ENCODE data around the gene BNC2. TPM values are rescaled to one million over a fixed set of nuclear protein-coding genes. Genes with fewer than 3 reads are reported as not detected.

The BNC2 gene
- polyA plus RNA-seq, 4 donors: 0.81 to 11.1 (median 1.3) TPM; not detected in 1

DNA sequence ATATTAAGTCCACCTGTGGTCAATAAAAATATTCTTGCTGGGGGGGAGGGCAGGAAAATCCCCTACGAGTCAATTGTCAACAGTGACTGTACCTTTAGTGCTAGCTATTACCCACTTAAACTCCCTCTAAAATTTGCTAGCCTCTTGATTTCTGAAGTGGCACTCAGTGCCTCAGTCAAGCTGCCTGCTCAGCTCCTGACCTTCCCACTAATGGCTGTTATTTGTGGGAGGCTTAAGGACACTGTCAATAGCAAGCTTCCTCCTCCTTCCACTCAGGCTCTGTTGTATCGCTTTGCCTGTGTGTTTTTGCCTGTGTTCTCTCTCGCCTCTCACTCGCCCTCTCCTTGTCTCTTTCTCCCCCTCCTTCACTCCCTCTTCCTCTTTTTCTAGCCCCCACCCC, 140.8 kb downstream of the BNC2 start:
- Histone ChIP-seq H3K4me3 (ENCODE audit: low read depth in 1 of 3, low read length in 3 of 3) (no peak overlapping the region), H3K27ac (ENCODE audit: low read depth in 1 of 3, low read length in 2 of 3) (no peak overlapping the region), H3K9me3 (ENCODE audit: control insufficient read depth in 2 of 2, insufficient read depth in 1 of 2, low read depth in 1 of 2, low read length in 1 of 2) (no peaks in the 10 kb centered on the region), H3K36me3 (ENCODE audit: control insufficient read depth in 3 of 3, insufficient read depth in 2 of 3, low read depth in 1 of 3, low read length in 3 of 3) (no peaks in the 10 kb centered on the region), H3K4me1 (ENCODE audit: control insufficient read depth in 3 of 3, insufficient read depth in 2 of 3, low read depth in 1 of 3, low read length in 2 of 3) (peaks cover 0 to 2% (median 0%) of the 10 kb centered on the region in 3 donors), H3K27me3 (ENCODE audit: control insufficient read depth in 3 of 3, insufficient read depth in 3 of 3, low read length in 3 of 3) (peaks cover 0 to 30% (median 6%) of the 10 kb centered on the region in 3 donors)
- 41 to 59% (median 46%) methylated on average over 4 of the region's 4 CpGs for WGBS, 3 donors
- no peak for DNase-seq
- no peak for FAIRE-seq

- no peak for DNase-seq
- no peak for FAIRE-seq
- peaks cover 0 to 30% (median 6%) of the 10 kb centered on the region in 3 donors for H3K27me3 ChIP-seq (ENCODE audit: control insufficient read depth in 3 of 3, insufficient read depth in 3 of 3, low read length in 3 of 3)
- H3K36me3 ChIP-seq (ENCODE audit: control insufficient read depth in 3 of 3, insufficient read depth in 2 of 3, low read depth in 1 of 3, low read length in 3 of 3): no peaks in the 10 kb centered on the region
- H3K4me1 ChIP-seq (ENCODE audit: control insufficient read depth in 3 of 3, insufficient read depth in 2 of 3, low read depth in 1 of 3, low read length in 2 of 3): peaks cover 0 to 2% (median 0%) of the 10 kb centered on the region in 3 donors
- 66 to 78% (median 69%) methylated on average over 3 of the region's 3 CpGs for WGBS, 3 donors
- no peaks in the 10 kb centered on the region for H3K9me3 ChIP-seq (ENCODE audit: control insufficient read depth in 2 of 2, insufficient read depth in 1 of 2, low read depth in 1 of 2, low read length in 1 of 2)
- H3K4me3 ChIP-seq (ENCODE audit: low read depth in 1 of 3, low read length in 3 of 3): no peak overlapping the region
- H3K27ac ChIP-seq (ENCODE audit: low read depth in 1 of 3, low read length in 2 of 3): no peak overlapping the region
These were observed 142.3 kb downstream of the BNC2 start for GRCh38 chr9:16728137-16728508.

GRCh38 chr9:16727452-16728136, 142.9 kb downstream of the BNC2 start:
- H3K4me1 ChIP-seq (ENCODE audit: control insufficient read depth in 3 of 3, insufficient read depth in 2 of 3, low read depth in 1 of 3, low read length in 2 of 3): peaks cover 0 to 2% (median 0%) of the 10 kb centered on the region in 3 donors
- H3K27me3 ChIP-seq (ENCODE audit: control insufficient read depth in 3 of 3, insufficient read depth in 3 of 3, low read length in 3 of 3): peaks cover 0 to 30% (median 6%) of the 10 kb centered on the region in 3 donors
- no peak for FAIRE-seq
- H3K36me3 ChIP-seq (ENCODE audit: control insufficient read depth in 3 of 3, insufficient read depth in 2 of 3, low read depth in 1 of 3, low read length in 3 of 3): no peaks in the 10 kb centered on the region
- no peaks in the 10 kb centered on the region for H3K9me3 ChIP-seq (ENCODE audit: control insufficient read depth in 2 of 2, insufficient read depth in 1 of 2, low read depth in 1 of 2, low read length in 1 of 2)
- WGBS, 3 donors: 30 to 42% (median 35%) methylated on average over 7 of the region's 7 CpGs
- peak in 1 of 2 donors; percentile 14 for DNase-seq
- peak overlapping the region in 2 of 3 donors; percentile 33 to 51 for H3K4me3 ChIP-seq (ENCODE audit: low read depth in 1 of 3, low read length in 3 of 3)
- H3K27ac ChIP-seq (ENCODE audit: low read depth in 1 of 3, low read length in 2 of 3): peak overlapping the region in 1 of 3 donors; percentile 77

DNA sequence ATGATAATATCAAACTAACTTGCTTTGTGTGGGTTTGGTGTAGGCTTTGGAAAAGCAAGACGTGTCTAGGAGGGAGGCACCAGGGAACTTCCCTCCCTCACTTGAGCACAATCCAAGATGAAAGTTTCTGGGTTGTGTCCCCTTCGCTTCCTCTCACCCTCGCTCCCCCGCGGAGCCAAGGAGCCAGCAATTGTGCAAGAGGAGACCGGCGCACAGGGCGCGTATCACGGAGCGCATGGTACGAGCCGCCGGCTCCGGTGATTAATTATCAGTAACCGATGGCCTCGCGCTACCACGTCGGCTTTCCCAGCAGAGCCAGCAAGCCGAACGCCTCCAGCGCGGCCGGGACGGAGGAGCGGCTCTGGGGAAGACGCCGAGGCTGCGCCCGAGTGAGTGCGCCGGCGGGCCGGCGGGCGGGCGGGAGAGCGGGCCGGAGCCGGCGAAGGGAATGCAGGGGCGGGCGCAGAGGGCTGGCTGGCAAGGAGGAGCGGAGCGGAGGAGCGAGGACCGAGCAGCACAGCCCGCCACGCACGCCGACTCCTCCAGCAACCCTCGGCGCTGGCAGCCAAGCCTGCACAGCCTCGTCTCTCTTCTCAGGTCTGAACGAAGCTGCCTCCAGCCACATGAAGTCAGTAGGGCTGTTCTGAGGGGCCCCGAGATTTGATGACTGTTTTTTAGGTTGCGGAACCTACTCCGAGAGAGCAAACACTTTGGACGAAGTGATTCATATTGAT, 143.6 kb downstream of the BNC2 start:
- Histone ChIP-seq H3K27ac (ENCODE audit: low read depth in 1 of 3, low read length in 2 of 3) (peak overlapping the region in 2 of 3 donors; percentile 49 to 77), H3K36me3 (ENCODE audit: control insufficient read depth in 3 of 3, insufficient read depth in 2 of 3, low read depth in 1 of 3, low read length in 3 of 3) (no peaks in the 10 kb centered on the region), H3K27me3 (ENCODE audit: control insufficient read depth in 3 of 3, insufficient read depth in 3 of 3, low read length in 3 of 3) (peaks cover 0 to 33% (median 6%) of the 10 kb centered on the region in 3 donors), H3K4me3 (ENCODE audit: low read depth in 1 of 3, low read length in 3 of 3) (peak overlapping the region; percentile 19 to 51 (median 33)), H3K9me3 (ENCODE audit: control insufficient read depth in 2 of 2, insufficient read depth in 1 of 2, low read depth in 1 of 2, low read length in 1 of 2) (no peaks in the 10 kb centered on the region), H3K4me1 (ENCODE audit: control insufficient read depth in 3 of 3, insufficient read depth in 2 of 3, low read depth in 1 of 3, low read length in 2 of 3) (peaks cover 0 to 2% (median 0%) of the 10 kb centered on the region in 3 donors)
- peak; percentile 13 to 81 for DNase-seq
- no peak for FAIRE-seq
- 1 to 3% (median 1%) methylated on average over 46 to 60 of the region's 60 CpGs for WGBS, 3 donors

- Histone ChIP-seq H3K9me3 (ENCODE audit: control insufficient read depth in 2 of 2, insufficient read depth in 1 of 2, low read depth in 1 of 2, low read length in 1 of 2) (no peaks in the 10 kb centered on the region), H3K4me3 (ENCODE audit: low read depth in 1 of 3, low read length in 3 of 3) (no peak overlapping the region), H3K36me3 (ENCODE audit: control insufficient read depth in 3 of 3, insufficient read depth in 2 of 3, low read depth in 1 of 3, low read length in 3 of 3) (no peaks in the 10 kb centered on the region), H3K4me1 (ENCODE audit: control insufficient read depth in 3 of 3, insufficient read depth in 2 of 3, low read depth in 1 of 3, low read length in 2 of 3) (peaks cover 0 to 2% (median 0%) of the 10 kb centered on the region in 3 donors), H3K27ac (ENCODE audit: low read depth in 1 of 3, low read length in 2 of 3) (no peak overlapping the region), H3K27me3 (ENCODE audit: control insufficient read depth in 3 of 3, insufficient read depth in 3 of 3, low read length in 3 of 3) (peaks cover 0 to 40% (median 6%) of the 10 kb centered on the region in 3 donors)
- no peak for FAIRE-seq
- DNase-seq: peak in 1 of 2 donors; percentile 15
- WGBS, 3 donors: 25 to 48% (median 41%) methylated on average over 7 of the region's 7 CpGs
These were observed 144.4 kb downstream of the BNC2 start for GRCh38 chr9:16726029-16726428.

GRCh38 chr9:16725066-16725465, 145.4 kb downstream of the BNC2 start:
- H3K27ac ChIP-seq (ENCODE audit: low read depth in 1 of 3, low read length in 2 of 3): no peak overlapping the region

GRCh38 chr9:16721972-16722371, 148.5 kb downstream of the BNC2 start:
- FAIRE-seq (no peak), DNase-seq (no peak)
- H3K27ac ChIP-seq (ENCODE audit: low read depth in 1 of 3, low read length in 2 of 3): no peak overlapping the region
- 36 to 54% (median 46%) methylated on average over 6 of the region's 6 CpGs for WGBS, 3 donors
- peaks cover 0 to 20% (median 2%) of the 10 kb centered on the region in 3 donors for H3K27me3 ChIP-seq (ENCODE audit: control insufficient read depth in 3 of 3, insufficient read depth in 3 of 3, low read length in 3 of 3)
- H3K36me3 ChIP-seq (ENCODE audit: control insufficient read depth in 3 of 3, insufficient read depth in 2 of 3, low read depth in 1 of 3, low read length in 3 of 3): no peaks in the 10 kb centered on the region
- H3K9me3 ChIP-seq (ENCODE audit: control insufficient read depth in 2 of 2, insufficient read depth in 1 of 2, low read depth in 1 of 2, low read length in 1 of 2): no peaks in the 10 kb centered on the region
- H3K4me1 ChIP-seq (ENCODE audit: control insufficient read depth in 3 of 3, insufficient read depth in 2 of 3, low read depth in 1 of 3, low read length in 2 of 3): peaks cover 0 to 2% (median 0%) of the 10 kb centered on the region in 3 donors
- no peak overlapping the region for H3K4me3 ChIP-seq (ENCODE audit: low read depth in 1 of 3, low read length in 3 of 3)

More at GRCh38 chr9:16725066-16725465, 145.4 kb downstream of the BNC2 start:
- DNase-seq: no peak
- Histone ChIP-seq H3K4me1 (ENCODE audit: control insufficient read depth in 3 of 3, insufficient read depth in 2 of 3, low read depth in 1 of 3, low read length in 2 of 3) (peaks cover 0 to 2% (median 0%) of the 10 kb centered on the region in 3 donors), H3K36me3 (ENCODE audit: control insufficient read depth in 3 of 3, insufficient read depth in 2 of 3, low read depth in 1 of 3, low read length in 3 of 3) (no peaks in the 10 kb centered on the region), H3K9me3 (ENCODE audit: control insufficient read depth in 2 of 2, insufficient read depth in 1 of 2, low read depth in 1 of 2, low read length in 1 of 2) (no peaks in the 10 kb centered on the region), H3K4me3 (ENCODE audit: low read depth in 1 of 3, low read length in 3 of 3) (no peak overlapping the region), H3K27me3 (ENCODE audit: control insufficient read depth in 3 of 3, insufficient read depth in 3 of 3, low read length in 3 of 3) (peaks cover 0 to 35% (median 6%) of the 10 kb centered on the region in 3 donors)
- 46 to 77% (median 59%) methylated on average over 3 of the region's 3 CpGs for WGBS, 3 donors
- FAIRE-seq: no peak

GRCh38 chr9:16720386-16720785, 150.1 kb downstream of the BNC2 start:
- DNase-seq: no peak
- FAIRE-seq: no peak
- WGBS, 3 donors: 73 to 77% (median 75%) methylated on average over 3 of the region's 3 CpGs
- H3K9me3 ChIP-seq (ENCODE audit: control insufficient read depth in 2 of 2, insufficient read depth in 1 of 2, low read depth in 1 of 2, low read length in 1 of 2): no peaks in the 10 kb centered on the region
- H3K4me3 ChIP-seq (ENCODE audit: low read depth in 1 of 3, low read length in 3 of 3): no peak overlapping the region
- H3K27me3 ChIP-seq (ENCODE audit: control insufficient read depth in 3 of 3, insufficient read depth in 3 of 3, low read length in 3 of 3): peaks cover 0 to 13% (median 0%) of the 10 kb centered on the region in 3 donors
- H3K27ac ChIP-seq (ENCODE audit: low read depth in 1 of 3, low read length in 2 of 3): no peak overlapping the region
- no peaks in the 10 kb centered on the region for H3K36me3 ChIP-seq (ENCODE audit: control insufficient read depth in 3 of 3, insufficient read depth in 2 of 3, low read depth in 1 of 3, low read length in 3 of 3)
- H3K4me1 ChIP-seq (ENCODE audit: control insufficient read depth in 3 of 3, insufficient read depth in 2 of 3, low read depth in 1 of 3, low read length in 2 of 3): no peaks in the 10 kb centered on the region
